ENCODE results near the gene ELAVL1. TPM values are rescaled to one million over a fixed set of nuclear protein-coding genes. Genes with fewer than 3 reads are reported as not detected.

Gene ELAVL1
- polyA plus RNA-seq, 3 donors from 2014 or later, result 48.9 to 62.0 (median 54.1) TPM

Other genes starting within 250 kb of the ELAVL1 start
- gene CLEC4M, start 242.4 kb downstream of the ELAVL1 start, polyA plus RNA-seq, result not detected
- gene EVI5L, start 175.4 kb downstream of the ELAVL1 start, polyA plus RNA-seq, result 1 to 10 TPM; 1.6 to 5.1 (median 2.7) TPM
- gene PRR36, start 131.3 kb downstream of the ELAVL1 start, polyA plus RNA-seq, result not detected
- not detected for gene LRRC8E, start 117.1 kb downstream of the ELAVL1 start, polyA plus RNA-seq
- 1 to 10 TPM; 2.0 to 4.4 (median 2.7) TPM for gene MAP2K7, start 101.8 kb downstream of the ELAVL1 start, polyA plus RNA-seq
- gene TGFBR3L, start 90.8 kb downstream of the ELAVL1 start, polyA plus RNA-seq, result under 1 TPM in 1 of 3 donors, not detected in 2; 0.86 TPM
- 10 to 100 TPM; 15.6 to 31.1 (median 17.0) TPM for gene SNAPC2, start 85.3 kb downstream of the ELAVL1 start, polyA plus RNA-seq
- not detected for gene CTXN1, start 79.5 kb downstream of the ELAVL1 start, polyA plus RNA-seq
- gene TIMM44, start 62.0 kb downstream of the ELAVL1 start, polyA plus RNA-seq, result 10 to 100 TPM; 12.7 to 22.1 (median 14.7) TPM
- gene CCL25, start 47.1 kb upstream of the ELAVL1 start, polyA plus RNA-seq, result 1 to 10 TPM in 1 of 3 donors, under 1 TPM in 1, not detected in 1; 0.57 to 1.1 TPM
- gene FBN3, start 144.0 kb upstream of the ELAVL1 start, polyA plus RNA-seq, result not detected
- gene CERS4, start 203.7 kb upstream of the ELAVL1 start, polyA plus RNA-seq, result 10 to 100 TPM; 38.0 to 61.1 (median 48.1) TPM